HCEC 1CT (cell line): Measurements from ENCODE around the gene MBTD1.

Experiments used
- DNase-seq: peaks from one replicate; pipeline ENCODE4 v3.0.0-alpha.2; 2017

Gene MBTD1

GRCh38 chr17:51142597-51142996 is 117.3 kb downstream of the MBTD1 start:
- no peak for DNase-seq

GRCh38 chr17:51135956-51136355 is 123.9 kb downstream of the MBTD1 start:
- no peak for DNase-seq

- no peak for DNase-seq
Measured at GRCh38 chr17:51133365-51133764, 126.5 kb downstream of the MBTD1 start.

GRCh38 chr17:51132964-51133319 is 126.9 kb downstream of the MBTD1 start:
- DNase-seq = peak; percentile 34

GRCh38 chr17:51128076-51128475 is 131.8 kb downstream of the MBTD1 start:
- DNase-seq = no peak
